Peyer's patch (tissue), 4 donors: Measurements from ENCODE around the gene ZNF668.

Experiments
- CTCF ChIP-seq, 6 experiments: fragments of 450-650 bp in 4 of 6; fragments of 200-600 bp in 2 of 6; sonication (generic) in 1 of 6; IDR thresholded peaks; one replicate each; pipeline ENCODE4 v1.5.1; 2017 to 2019; ENCODE audit warnings: antibody characterized with exemption in 6 of 6, mild to moderate bottlenecking in 3 of 6, moderate library complexity in 1 of 6
- POLR2A ChIP-seq, 2 donors: fragments of 450-650 bp; IDR thresholded peaks; one replicate each; pipeline ENCODE4 v1.5.1; 2017; ENCODE audit warnings: antibody characterized with exemption in 2 of 2, mild to moderate bottlenecking in 2 of 2, moderate library complexity in 2 of 2

- TF ChIP-seq CTCF (IDR thresholded peaks at IDR 0.05) = no peak
- no peak for TF ChIP-seq POLR2A (IDR thresholded peaks at IDR 0.05)
Observed at GRCh38 chr16:31061126-31061812, 12.8 kb downstream of the ZNF668 start.
